ENCODE data around the gene ZDHHC3.

DNA sequence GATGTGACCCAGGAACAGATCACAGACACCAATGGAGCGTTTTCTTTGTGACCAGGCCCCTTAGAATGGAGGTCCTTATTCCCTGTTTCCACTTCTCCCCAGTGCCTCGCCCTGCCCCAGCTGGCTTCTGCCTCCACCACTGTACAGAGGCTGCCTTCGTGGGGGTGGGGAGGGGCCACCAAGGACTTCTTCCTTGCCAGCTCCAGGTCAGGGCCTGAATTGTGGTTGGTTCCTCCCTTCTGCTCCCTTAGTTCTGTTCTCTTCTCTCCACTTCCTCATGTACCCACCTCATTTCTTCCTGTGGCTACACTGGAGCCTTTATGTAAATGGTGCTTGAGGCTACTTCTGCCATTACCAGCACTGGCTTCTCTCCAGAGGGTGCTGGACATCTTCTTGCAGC is 85.1 kb downstream of the ZDHHC3 start:
- TF ChIP-seq CHD2 (IDR thresholded peaks at IDR 0.05; ENCODE audit: low read length, partially characterized antibody) (no peak), CTCF (IDR thresholded peaks at IDR 0.05) (no peak)
